GM10847 (cell line): ENCODE results near the gene SLC6A1.

Experiments
- POLR2A ChIP-seq: IDR thresholded peaks from 2 replicates; pipeline ENCODE4 v1.6.1; 2011; ENCODE audit not compliant: insufficient read length; ENCODE audit errors: extremely low read depth

Gene SLC6A1

GRCh38 chr3:11054739-11055438 lies 62.3 kb downstream of the SLC6A1 start:
- no peak for TF ChIP-seq POLR2A

- TF ChIP-seq POLR2A = no peak
Observed at GRCh38 chr3:11055496-11055895, 62.9 kb downstream of the SLC6A1 start.

GRCh38 chr3:11056531-11057050 lies 64.0 kb downstream of the SLC6A1 start:
- TF ChIP-seq POLR2A = no peak

GRCh38 chr3:11057655-11058054 lies 65.1 kb downstream of the SLC6A1 start:
- no peak for TF ChIP-seq POLR2A

- TF ChIP-seq POLR2A = no peak
Observed at GRCh38 chr3:11059090-11059798, 66.7 kb downstream of the SLC6A1 start.

- no peak for TF ChIP-seq POLR2A
Observed at GRCh38 chr3:11059799-11060115, 67.2 kb downstream of the SLC6A1 start.

- TF ChIP-seq POLR2A = no peak
Observed at GRCh38 chr3:11060500-11061251, 68.1 kb downstream of the SLC6A1 start.

- no peak for TF ChIP-seq POLR2A
Observed at GRCh38 chr3:11062704-11063103, 70.2 kb downstream of the SLC6A1 start.

GRCh38 chr3:11071096-11071755 lies 78.7 kb downstream of the SLC6A1 start:
- TF ChIP-seq POLR2A = no peak

GRCh38 chr3:11072631-11073030 lies 80.1 kb downstream of the SLC6A1 start:
- TF ChIP-seq POLR2A = no peak

GRCh38 chr3:11074011-11074410 lies 81.5 kb downstream of the SLC6A1 start:
- no peak for TF ChIP-seq POLR2A

GRCh38 chr3:11074451-11074850 lies 81.9 kb downstream of the SLC6A1 start:
- TF ChIP-seq POLR2A = no peak

- no peak for TF ChIP-seq POLR2A
Observed at GRCh38 chr3:11076711-11077110, 84.2 kb downstream of the SLC6A1 start.

- TF ChIP-seq POLR2A = no peak
Observed at GRCh38 chr3:11077466-11077865, 84.9 kb downstream of the SLC6A1 start.

GRCh38 chr3:11078826-11079515 lies 86.4 kb downstream of the SLC6A1 start:
- no peak for TF ChIP-seq POLR2A
